Measurements from ENCODE around the gene NUBP2. TPM values are rescaled to one million over a fixed set of nuclear protein-coding genes. Genes with fewer than 3 reads are reported as not detected.

Gene NUBP2
- total RNA-seq, 1 experiment from 2014 or later: 65.3 TPM

DNA sequence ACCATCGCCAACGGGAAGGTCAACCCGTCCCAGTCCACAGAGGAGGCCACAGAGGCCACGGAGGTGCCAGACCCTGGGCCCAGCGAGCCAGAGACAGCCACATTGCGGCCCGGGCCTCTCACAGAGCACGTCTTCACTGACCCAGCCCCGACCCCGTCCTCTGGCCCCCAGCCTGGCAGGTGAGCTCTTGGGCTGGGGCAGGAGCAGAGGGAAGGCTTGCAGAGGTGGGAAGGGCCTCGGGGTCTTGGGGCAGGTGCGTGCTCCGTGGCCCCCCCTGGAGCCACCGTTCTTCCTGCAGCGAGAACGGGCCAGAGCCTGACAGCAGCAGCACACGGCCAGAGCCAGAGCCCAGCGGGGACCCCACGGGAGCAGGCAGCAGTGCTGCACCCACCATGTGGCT is 16.5 kb upstream of the NUBP2 start:
- ChIA-PET POLR2A (no interaction called here), CTCF (no interaction called here)
- no peaks in the 10 kb centered on the region for H3K4me1 ChIP-seq
- no peaks in the 10 kb centered on the region for H3K36me3 ChIP-seq (ENCODE audit: control insufficient read depth, insufficient read depth, low read length)
- H3K9me3 ChIP-seq: no peaks in the 10 kb centered on the region
- no peaks in the 10 kb centered on the region for H3K27me3 ChIP-seq (replicated peaks; ENCODE audit: control insufficient read depth, insufficient read depth, low read length)
- Mint-ChIP-seq H3K36me3 (ENCODE audit: insufficient read depth, unreplicated experiment) (peaks cover 49% of the 10 kb centered on the region), H3K4me1 (ENCODE audit: low read depth, unreplicated experiment) (no peaks in the 10 kb centered on the region), H3K9me3 (ENCODE audit: unreplicated experiment) (no peaks in the 10 kb centered on the region), H3K4me3 (ENCODE audit: unreplicated experiment) (no peak overlapping the region), H3K27ac (ENCODE audit: unreplicated experiment) (no peak overlapping the region), H3K27me3 (ENCODE audit: insufficient read depth, unreplicated experiment) (no peaks in the 10 kb centered on the region)
- intact Hi-C loops (cut with micrococcal nuclease; ENCODE audit: unreplicated experiment): no loop called here
- TF ChIP-seq, protein P1, sequence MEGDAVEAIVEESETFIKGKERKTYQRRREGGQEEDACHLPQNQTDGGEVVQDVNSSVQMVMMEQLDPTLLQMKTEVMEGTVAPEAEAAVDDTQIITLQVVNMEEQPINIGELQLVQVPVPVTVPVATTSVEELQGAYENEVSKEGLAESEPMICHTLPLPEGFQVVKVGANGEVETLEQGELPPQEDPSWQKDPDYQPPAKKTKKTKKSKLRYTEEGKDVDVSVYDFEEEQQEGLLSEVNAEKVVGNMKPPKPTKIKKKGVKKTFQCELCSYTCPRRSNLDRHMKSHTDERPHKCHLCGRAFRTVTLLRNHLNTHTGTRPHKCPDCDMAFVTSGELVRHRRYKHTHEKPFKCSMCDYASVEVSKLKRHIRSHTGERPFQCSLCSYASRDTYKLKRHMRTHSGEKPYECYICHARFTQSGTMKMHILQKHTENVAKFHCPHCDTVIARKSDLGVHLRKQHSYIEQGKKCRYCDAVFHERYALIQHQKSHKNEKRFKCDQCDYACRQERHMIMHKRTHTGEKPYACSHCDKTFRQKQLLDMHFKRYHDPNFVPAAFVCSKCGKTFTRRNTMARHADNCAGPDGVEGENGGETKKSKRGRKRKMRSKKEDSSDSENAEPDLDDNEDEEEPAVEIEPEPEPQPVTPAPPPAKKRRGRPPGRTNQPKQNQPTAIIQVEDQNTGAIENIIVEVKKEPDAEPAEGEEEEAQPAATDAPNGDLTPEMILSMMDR (IDR thresholded peaks at IDR 0.05; ENCODE audit: insufficient read depth in 1 of 2, low read depth in 1 of 2, low read length in 1 of 2, severe bottlenecking in 1 of 2, unreplicated experiment in 1 of 2): no peak
- BruUV-seq (replicated peaks): no TSS peak
- DNase-seq: no peak
- no peak overlapping the region for H3K4me3 ChIP-seq (ENCODE audit: low read depth, low read length)

DNA sequence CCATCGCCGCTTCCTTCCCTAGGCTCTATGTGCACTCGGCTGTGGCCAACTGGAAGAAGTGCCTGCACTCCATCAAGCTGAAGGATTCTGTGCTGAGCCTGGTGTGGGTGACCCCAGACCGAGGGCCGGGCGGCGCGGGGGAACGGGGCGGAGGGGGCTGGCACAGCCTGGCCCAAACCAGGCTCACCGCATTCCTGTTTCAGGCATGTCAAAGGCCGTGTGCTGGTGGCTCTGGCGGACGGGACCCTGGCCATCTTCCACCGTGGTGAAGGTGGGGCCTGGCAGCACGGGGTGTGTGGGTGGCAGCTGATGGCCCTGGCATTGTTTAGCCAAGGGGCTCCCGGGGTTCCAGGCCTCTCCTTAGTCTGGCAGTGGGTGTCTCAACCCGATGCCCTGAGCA is 16.1 kb upstream of the NUBP2 start:
- Histone ChIP-seq H3K4me3 (ENCODE audit: low read depth, low read length) (no peak overlapping the region), H3K27me3 (replicated peaks; ENCODE audit: control insufficient read depth, insufficient read depth, low read length) (no peaks in the 10 kb centered on the region), H3K36me3 (ENCODE audit: control insufficient read depth, insufficient read depth, low read length) (no peaks in the 10 kb centered on the region), H3K4me1 (no peaks in the 10 kb centered on the region), H3K9me3 (no peaks in the 10 kb centered on the region)
- no TSS peak for BruUV-seq (replicated peaks)
- ChIA-PET CTCF (interaction anchor here (0.6 kb wide), 1 partner anchor 38 kb away, joined by 3 read pairs; no protein-coding TSS in a partner anchor), POLR2A (no interaction called here)
- Mint-ChIP-seq H3K27ac (ENCODE audit: unreplicated experiment) (no peak overlapping the region), H3K36me3 (ENCODE audit: insufficient read depth, unreplicated experiment) (peaks cover 50% of the 10 kb centered on the region), H3K27me3 (ENCODE audit: insufficient read depth, unreplicated experiment) (no peaks in the 10 kb centered on the region), H3K9me3 (ENCODE audit: unreplicated experiment) (no peaks in the 10 kb centered on the region), H3K4me3 (ENCODE audit: unreplicated experiment) (no peak overlapping the region), H3K4me1 (ENCODE audit: low read depth, unreplicated experiment) (no peaks in the 10 kb centered on the region)
- TF ChIP-seq, protein P1 (IDR thresholded peaks at IDR 0.05; ENCODE audit: insufficient read depth in 1 of 2, low read depth in 1 of 2, low read length in 1 of 2, severe bottlenecking in 1 of 2, unreplicated experiment in 1 of 2): no peak
- intact Hi-C loops (cut with micrococcal nuclease; ENCODE audit: unreplicated experiment): no loop called here
- DNase-seq: no peak

DNA sequence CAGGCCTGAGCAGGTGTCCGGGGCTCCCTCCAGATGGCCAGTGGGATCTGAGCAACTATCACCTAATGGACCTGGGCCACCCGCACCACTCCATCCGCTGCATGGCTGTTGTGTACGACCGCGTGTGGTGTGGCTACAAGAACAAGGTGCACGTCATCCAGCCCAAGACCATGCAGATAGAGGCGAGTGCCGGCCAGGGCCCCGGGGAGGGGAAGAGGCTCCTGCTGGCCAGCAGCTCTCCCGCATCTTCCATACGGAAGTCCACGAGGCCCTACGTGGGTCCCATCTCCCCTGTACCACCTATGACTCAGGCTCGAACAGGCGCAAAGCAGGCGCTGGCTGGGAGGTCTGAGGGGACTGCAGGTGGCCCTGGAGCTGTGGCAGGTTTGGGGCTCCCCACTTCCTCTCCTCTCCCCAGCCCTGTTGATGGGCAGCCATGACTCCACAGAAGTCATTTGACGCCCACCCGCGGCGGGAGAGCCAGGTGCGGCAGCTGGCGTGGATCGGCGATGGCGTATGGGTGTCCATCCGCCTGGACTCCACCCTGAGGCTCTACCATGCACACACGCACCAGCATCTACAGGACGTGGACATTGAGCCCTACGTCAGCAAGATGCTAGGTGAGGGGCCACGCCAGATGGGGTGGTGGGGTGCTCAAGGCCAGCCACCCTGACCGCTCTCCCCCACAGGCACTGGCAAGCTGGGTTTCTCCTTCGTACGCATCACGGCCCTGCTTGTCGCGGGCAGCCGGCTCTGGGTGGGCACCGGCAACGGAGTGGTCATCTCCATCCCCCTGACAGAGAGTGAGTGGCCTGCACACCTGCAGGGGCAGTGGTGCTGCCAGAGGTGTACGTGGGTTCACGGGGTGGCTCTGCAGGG is 15.4 kb upstream of the NUBP2 start:
- ChIA-PET CTCF (interaction anchor here (0.6 kb wide), 1 partner anchor 39 kb away, joined by 3 read pairs; no protein-coding TSS in a partner anchor), POLR2A (no interaction called here)
- H3K27ac Mint-ChIP-seq (ENCODE audit: unreplicated experiment): no peak overlapping the region
- H3K9me3 Mint-ChIP-seq (ENCODE audit: unreplicated experiment): no peaks in the 10 kb centered on the region
- no peaks in the 10 kb centered on the region for H3K27me3 Mint-ChIP-seq (ENCODE audit: insufficient read depth, unreplicated experiment)
- Histone ChIP-seq H3K4me1 (no peaks in the 10 kb centered on the region), H3K27me3 (replicated peaks; ENCODE audit: control insufficient read depth, insufficient read depth, low read length) (no peaks in the 10 kb centered on the region), H3K36me3 (ENCODE audit: control insufficient read depth, insufficient read depth, low read length) (no peaks in the 10 kb centered on the region), H3K4me3 (ENCODE audit: low read depth, low read length) (no peak overlapping the region), H3K9me3 (no peaks in the 10 kb centered on the region)
- TF ChIP-seq, protein P1 (IDR thresholded peaks at IDR 0.05; ENCODE audit: insufficient read depth in 1 of 2, low read depth in 1 of 2, low read length in 1 of 2, severe bottlenecking in 1 of 2, unreplicated experiment in 1 of 2): no peak
- H3K4me1 Mint-ChIP-seq (ENCODE audit: low read depth, unreplicated experiment): no peaks in the 10 kb centered on the region
- peaks cover 57% of the 10 kb centered on the region for H3K36me3 Mint-ChIP-seq (ENCODE audit: insufficient read depth, unreplicated experiment)
- no TSS peak for BruUV-seq (replicated peaks)
- H3K4me3 Mint-ChIP-seq (ENCODE audit: unreplicated experiment): no peak overlapping the region
- DNase-seq: no peak
- intact Hi-C loops (cut with micrococcal nuclease; ENCODE audit: unreplicated experiment): no loop called here
